Mucosa of rectum (tissue), 2 donors: ENCODE results near the gene FUBP3.

ENCODE experiments used
- H3K27ac ChIP-seq, 2 donors: one replicate each; pipeline ENCODE4 v1.7.0; 2013; ENCODE audit warnings: inconsistent platforms in 2 of 2, low read depth in 2 of 2, low read length in 2 of 2
- H3K27me3 ChIP-seq, 2 donors: one replicate each; pipeline ENCODE4 v1.7.0; 2013; ENCODE audit warnings: low read length in 2 of 2; ENCODE audit not compliant: control insufficient read depth in 2 of 2, insufficient read depth in 2 of 2
- H3K36me3 ChIP-seq, 2 donors: one replicate each; pipeline ENCODE4 v1.7.0; 2013; ENCODE audit warnings: low read length in 2 of 2; ENCODE audit not compliant: control insufficient read depth in 2 of 2, insufficient read depth in 2 of 2
- H3K4me1 ChIP-seq, 2 donors: one replicate each; pipeline ENCODE4 v1.7.0; 2013; ENCODE audit warnings: low read length in 2 of 2, mild to moderate bottlenecking in 1 of 2; ENCODE audit not compliant: control insufficient read depth in 2 of 2, insufficient read depth in 2 of 2
- H3K4me3 ChIP-seq, 2 donors: one replicate each; pipeline ENCODE4 v1.7.0; 2013; ENCODE audit warnings: low read length in 2 of 2
- H3K9ac ChIP-seq, 2 donors: one replicate each; pipeline ENCODE4 v1.7.0; 2013; ENCODE audit warnings: low read length in 2 of 2, low read depth in 1 of 2, mild to moderate bottlenecking in 1 of 2
- H3K9me3 ChIP-seq, 2 donors: one replicate each; pipeline ENCODE4 v1.7.0; 2013; ENCODE audit warnings: low read length in 2 of 2; ENCODE audit not compliant: control insufficient read depth in 2 of 2
- donor health status: healthy.
- donor health status: Normal muscosa, but diverticular disease.

The FUBP3 gene

DNA sequence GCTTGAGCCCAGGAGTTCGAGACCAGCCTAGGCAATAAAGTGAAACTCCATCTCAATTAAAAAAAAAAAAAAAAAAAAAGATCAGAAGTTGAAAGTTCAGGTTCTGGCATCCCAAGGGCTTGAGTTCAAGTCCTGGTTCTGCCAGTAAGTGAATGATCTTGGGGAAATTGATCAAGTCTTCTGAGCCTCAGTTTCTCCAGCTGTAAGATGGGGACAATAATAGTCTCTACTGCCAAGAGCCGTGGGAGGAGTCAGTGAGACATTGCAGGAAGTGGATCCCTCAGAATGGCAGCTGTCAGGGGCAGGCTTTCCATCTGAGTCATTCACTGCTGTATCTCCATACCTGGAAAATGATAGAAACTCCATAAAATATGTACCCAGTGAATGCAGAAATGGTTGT is 37.8 kb upstream of the FUBP3 start:
- H3K9ac ChIP-seq, result no peak overlapping the region
- no peaks in the 10 kb centered on the region for H3K4me1 ChIP-seq
- H3K36me3 ChIP-seq, result no peaks in the 10 kb centered on the region
- H3K4me3 ChIP-seq, result no peak overlapping the region
- peaks cover 32 to 37% of the 10 kb centered on the region in 2 donors for H3K27me3 ChIP-seq
- no peaks in the 10 kb centered on the region for H3K9me3 ChIP-seq
- no peak overlapping the region for H3K27ac ChIP-seq

DNA sequence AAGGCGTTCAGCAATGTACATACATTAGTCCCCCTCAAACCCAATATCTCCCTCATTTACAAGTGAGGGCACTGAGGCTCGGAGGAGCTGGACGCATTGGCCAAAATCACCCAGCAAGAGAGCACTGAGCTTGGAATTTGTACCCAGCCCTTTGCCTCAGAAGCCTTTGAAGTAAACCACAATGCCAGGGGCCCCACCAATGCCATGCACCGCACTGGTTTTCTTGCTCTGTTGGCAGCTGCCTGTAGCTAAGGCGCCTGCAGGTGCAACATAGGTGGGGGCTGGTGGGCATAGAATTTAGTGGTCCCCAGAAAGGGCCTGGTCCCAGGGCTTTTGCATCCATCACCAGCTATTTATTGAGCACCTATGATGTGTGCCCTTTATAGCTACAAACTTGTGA is 37.3 kb upstream of the FUBP3 start:
- no peaks in the 10 kb centered on the region for H3K4me1 ChIP-seq
- no peaks in the 10 kb centered on the region for H3K36me3 ChIP-seq
- no peak overlapping the region for H3K9ac ChIP-seq
- no peak overlapping the region for H3K27ac ChIP-seq
- no peak overlapping the region for H3K4me3 ChIP-seq
- no peaks in the 10 kb centered on the region for H3K9me3 ChIP-seq
- peaks cover 27 to 32% of the 10 kb centered on the region in 2 donors for H3K27me3 ChIP-seq

DNA sequence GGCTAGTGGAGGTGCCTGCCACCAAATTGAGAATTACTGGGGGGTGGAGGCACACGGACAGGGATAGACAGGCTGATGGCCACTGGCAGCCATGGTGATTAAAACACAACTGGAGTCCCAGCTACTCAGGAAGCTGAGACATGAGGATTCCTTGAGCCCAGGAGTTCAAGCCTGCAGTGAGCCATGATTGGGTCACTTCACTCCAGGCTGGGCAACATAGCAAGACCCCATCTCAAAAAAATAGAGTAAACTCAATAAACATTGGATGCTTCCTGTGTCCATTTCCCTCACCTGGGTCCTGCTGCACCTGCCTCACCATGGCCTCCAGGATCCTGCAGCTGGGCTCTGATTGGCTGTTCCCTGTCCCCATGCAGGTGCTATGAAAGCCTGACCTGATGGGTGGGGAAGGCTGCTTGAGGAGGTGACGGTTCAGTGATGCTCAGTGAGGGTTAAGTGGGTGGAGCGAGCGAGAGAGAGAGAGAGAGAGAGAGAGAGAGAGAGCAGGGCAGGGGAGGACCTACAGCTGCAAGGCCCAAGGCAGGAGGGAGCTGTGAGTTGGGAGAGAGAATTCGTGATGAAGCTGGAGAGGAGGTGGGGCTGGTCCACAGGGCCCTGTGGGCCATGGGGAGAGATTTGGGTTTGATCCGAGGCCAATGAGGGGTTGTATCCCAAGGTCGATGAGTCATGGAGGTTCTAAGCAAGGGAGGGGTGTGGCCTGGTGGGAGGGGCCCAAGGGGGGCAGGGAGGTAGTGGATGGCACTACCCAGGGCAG is 36.7 kb upstream of the FUBP3 start:
- Histone ChIP-seq H3K27me3 (peaks cover 21 to 26% of the 10 kb centered on the region in 2 donors), H3K4me3 (no peak overlapping the region), H3K9ac (no peak overlapping the region), H3K36me3 (no peaks in the 10 kb centered on the region), H3K4me1 (no peaks in the 10 kb centered on the region), H3K9me3 (no peaks in the 10 kb centered on the region), H3K27ac (no peak overlapping the region)

DNA sequence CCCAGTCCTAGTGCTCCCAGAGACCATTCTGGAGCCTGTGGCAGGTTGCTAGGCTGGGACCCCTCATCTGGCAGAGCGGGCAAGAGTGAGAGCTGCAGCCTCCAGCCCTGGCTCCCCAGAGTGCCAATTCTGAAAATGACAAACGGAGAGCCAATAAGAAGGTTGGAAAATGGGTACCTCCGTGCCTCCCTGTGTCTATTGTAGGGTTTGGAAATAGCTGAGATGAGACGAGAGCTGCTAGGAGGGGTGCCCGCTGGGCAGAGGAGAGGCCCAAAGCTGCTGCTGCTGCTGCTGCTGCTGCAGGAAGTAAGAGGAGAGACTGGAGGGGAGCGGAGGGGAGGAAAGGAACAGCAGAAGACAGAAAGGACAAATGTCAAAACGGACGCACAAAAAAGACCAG is 36.0 kb upstream of the FUBP3 start:
- Histone ChIP-seq H3K27ac (no peak overlapping the region), H3K27me3 (peaks cover 15 to 22% of the 10 kb centered on the region in 2 donors), H3K4me1 (no peaks in the 10 kb centered on the region), H3K36me3 (no peaks in the 10 kb centered on the region), H3K4me3 (no peak overlapping the region), H3K9me3 (no peaks in the 10 kb centered on the region), H3K9ac (no peak overlapping the region)

DNA sequence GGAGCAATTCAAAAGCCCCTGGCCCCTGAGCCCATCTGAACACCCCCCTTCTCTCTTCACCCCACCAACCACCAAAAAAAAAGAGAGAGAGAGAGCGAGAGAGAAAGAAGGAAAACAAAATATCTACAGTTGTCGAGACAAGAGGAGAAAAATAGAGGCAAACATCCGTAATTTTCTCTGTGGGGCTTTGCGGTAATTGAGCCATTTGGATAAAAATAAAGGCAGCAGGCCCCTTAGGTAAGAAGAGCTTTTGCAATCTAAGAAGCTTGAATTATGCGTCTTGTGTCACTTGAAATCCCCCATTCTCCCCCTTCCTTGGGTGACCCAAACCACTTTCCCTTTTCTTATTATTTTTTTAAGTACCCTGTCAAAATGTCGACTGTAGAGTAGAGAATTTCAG is 35.5 kb upstream of the FUBP3 start:
- no peak overlapping the region for H3K9ac ChIP-seq
- peaks cover 11 to 17% of the 10 kb centered on the region in 2 donors for H3K27me3 ChIP-seq
- H3K27ac ChIP-seq, result no peak overlapping the region
- no peaks in the 10 kb centered on the region for H3K36me3 ChIP-seq
- no peak overlapping the region for H3K4me3 ChIP-seq
- no peaks in the 10 kb centered on the region for H3K4me1 ChIP-seq
- no peaks in the 10 kb centered on the region for H3K9me3 ChIP-seq

DNA sequence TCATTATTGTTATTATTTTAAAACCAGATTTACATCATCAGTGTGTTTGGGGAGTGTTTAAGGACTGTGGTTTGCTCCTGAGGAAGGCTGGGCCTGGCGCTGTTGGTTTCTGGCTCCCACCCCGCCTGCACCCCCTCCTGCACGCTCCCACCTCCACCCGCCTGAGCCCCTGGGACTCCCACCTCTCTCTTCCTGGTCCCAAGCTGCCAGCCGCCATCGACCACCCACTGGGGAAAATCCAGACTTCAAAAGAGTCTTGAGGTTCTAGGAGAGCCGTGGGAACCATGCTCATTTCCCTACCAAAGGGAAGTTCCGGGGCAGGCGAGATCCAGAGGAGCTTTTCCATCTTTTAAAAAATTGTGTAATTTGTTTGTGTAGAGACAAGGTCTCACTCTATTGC is 35.0 kb upstream of the FUBP3 start:
- Histone ChIP-seq H3K9ac (no peak overlapping the region), H3K4me1 (no peaks in the 10 kb centered on the region), H3K27ac (no peak overlapping the region), H3K27me3 (peaks cover 9 to 14% of the 10 kb centered on the region in 2 donors), H3K36me3 (no peaks in the 10 kb centered on the region), H3K9me3 (peaks cover 0 to under 1% of the 10 kb centered on the region in 2 donors), H3K4me3 (no peak overlapping the region)

DNA sequence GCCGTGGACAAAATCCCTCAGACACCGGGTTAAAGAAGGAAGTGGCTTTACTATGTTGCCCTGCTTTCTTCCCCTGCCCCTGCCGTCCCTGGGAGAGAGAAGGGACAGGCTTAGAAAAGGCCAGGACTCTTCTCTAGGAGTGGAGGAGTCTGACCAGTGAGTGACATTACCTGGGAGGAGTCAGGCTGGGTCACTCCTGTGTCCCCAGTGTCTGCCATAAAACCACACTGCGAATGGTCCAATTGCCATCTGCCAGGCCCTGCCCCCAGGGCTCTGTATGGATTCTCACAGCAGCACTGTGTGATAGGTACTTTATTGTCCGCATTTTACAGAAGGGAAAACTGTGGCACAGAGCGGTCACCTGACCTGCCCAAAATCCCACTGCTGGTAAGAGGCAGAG is 31.3 kb upstream of the FUBP3 start:
- H3K27me3 ChIP-seq, result peaks cover 0 to 2% of the 10 kb centered on the region in 2 donors
- H3K9ac ChIP-seq, result no peak overlapping the region
- H3K27ac ChIP-seq, result no peak overlapping the region
- no peak overlapping the region for H3K4me3 ChIP-seq
- no peaks in the 10 kb centered on the region for H3K4me1 ChIP-seq
- H3K9me3 ChIP-seq, result peaks cover 0 to 4% of the 10 kb centered on the region in 2 donors
- no peaks in the 10 kb centered on the region for H3K36me3 ChIP-seq

DNA sequence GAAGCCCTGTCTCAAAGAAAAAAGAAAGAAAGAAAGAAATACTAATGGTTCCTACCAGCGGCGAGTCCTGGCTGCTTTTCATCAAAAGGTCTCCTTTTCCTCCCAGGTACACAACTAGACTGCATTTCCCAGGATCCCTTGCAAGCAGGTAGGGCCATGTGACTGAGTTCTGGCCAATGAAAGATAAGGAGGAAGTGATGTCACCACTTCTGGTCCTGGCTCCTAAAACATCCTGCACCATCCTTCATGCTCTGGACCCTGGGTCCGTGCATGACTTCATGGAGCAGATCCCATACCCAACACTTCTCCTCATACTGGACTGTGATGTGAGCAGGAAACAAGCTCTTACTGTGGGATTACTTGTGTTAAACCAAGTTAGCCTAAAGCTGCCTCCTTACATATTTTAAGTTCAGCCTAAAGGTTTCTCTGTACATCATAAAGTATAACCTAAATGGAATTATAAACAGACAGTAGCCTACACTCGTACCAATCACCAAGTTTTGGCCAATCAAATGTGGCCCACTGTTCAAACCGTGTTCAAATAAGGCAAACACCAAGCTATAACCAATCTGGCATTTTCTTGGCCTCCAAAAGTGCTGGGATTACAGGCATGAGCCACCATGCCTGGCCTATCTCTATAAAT is 30.2 kb upstream of the FUBP3 start:
- H3K36me3 ChIP-seq, result no peaks in the 10 kb centered on the region
- H3K27me3 ChIP-seq, result no peaks in the 10 kb centered on the region
- peaks cover 0 to 4% of the 10 kb centered on the region in 2 donors for H3K9me3 ChIP-seq
- H3K9ac ChIP-seq, result no peak overlapping the region
- H3K4me1 ChIP-seq, result no peaks in the 10 kb centered on the region
- no peak overlapping the region for H3K27ac ChIP-seq
- no peak overlapping the region for H3K4me3 ChIP-seq

DNA sequence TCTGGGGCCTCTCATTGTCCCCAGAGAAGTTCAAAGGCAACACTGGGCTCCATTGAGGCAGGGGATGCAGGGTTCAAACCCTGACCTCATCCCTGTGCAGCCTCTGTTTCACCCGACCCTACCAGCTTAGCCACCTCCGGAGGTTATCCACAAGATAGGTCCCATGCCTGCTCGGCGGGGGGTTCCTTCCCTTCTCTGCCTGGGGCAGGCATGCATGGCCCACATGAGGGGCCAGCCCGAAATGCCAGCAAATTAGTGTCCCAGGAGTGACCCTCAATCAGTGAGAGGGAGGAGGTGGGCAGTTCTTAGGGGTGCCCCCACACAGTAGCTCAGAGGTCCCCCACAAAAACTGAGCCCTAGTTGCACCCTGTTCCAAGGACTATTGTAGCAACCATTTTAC is 24.8 kb upstream of the FUBP3 start:
- no peak overlapping the region for H3K4me3 ChIP-seq
- no peak overlapping the region for H3K9ac ChIP-seq
- peaks cover 0 to 3% of the 10 kb centered on the region in 2 donors for H3K27me3 ChIP-seq
- no peaks in the 10 kb centered on the region for H3K4me1 ChIP-seq
- no peaks in the 10 kb centered on the region for H3K36me3 ChIP-seq
- peaks cover 0 to 1% of the 10 kb centered on the region in 2 donors for H3K9me3 ChIP-seq
- H3K27ac ChIP-seq, result no peak overlapping the region

DNA sequence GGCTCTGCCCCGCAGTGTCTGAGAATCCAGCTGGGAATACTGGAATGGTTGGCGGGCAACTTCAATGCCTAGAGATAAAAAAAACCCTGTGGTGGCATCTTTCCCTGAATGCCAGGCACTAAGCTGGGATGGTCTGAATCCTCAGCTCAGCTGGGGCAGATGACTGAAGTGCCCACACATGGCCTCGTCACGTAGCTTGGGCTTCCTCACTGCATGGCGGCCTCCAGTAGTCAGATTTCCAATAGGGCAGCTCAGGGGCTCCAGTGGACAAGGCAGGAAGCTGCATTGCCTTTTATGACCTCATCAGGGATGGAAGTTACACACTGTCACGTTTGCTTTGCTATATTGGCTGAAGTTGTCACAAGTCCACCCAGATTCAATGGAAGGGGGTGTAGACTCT is 24.3 kb upstream of the FUBP3 start:
- H3K4me3 ChIP-seq, result no peak overlapping the region
- H3K9me3 ChIP-seq, result no peaks in the 10 kb centered on the region
- H3K27ac ChIP-seq, result no peak overlapping the region
- H3K9ac ChIP-seq, result no peak overlapping the region
- no peaks in the 10 kb centered on the region for H3K36me3 ChIP-seq
- H3K27me3 ChIP-seq, result peaks cover 0 to 3% of the 10 kb centered on the region in 2 donors
- no peaks in the 10 kb centered on the region for H3K4me1 ChIP-seq
